OCI-LY1 (cell line): ENCODE results near the gene MAP4K3.

Source experiments
- H2AFZ ChIP-seq: fragments of 200-600 bp; sonication (generic), shearing (Covaris generic); 2 replicates; pipeline ENCODE4 v1.6.0; 2014; ENCODE audit warnings: antibody characterized with exemption, mild to moderate bottlenecking, low read length
- H3F3A ChIP-seq: fragments of 200-600 bp; sonication (generic), shearing (Covaris generic); 2 replicates; pipeline ENCODE4 v1.6.0; 2014; ENCODE audit warnings: mild to moderate bottlenecking, antibody characterized with exemption, low read length, moderate library complexity; ENCODE audit not compliant: insufficient read depth
- H3K27ac ChIP-seq: fragments of 200-600 bp; sonication (generic); 2 replicates; pipeline ENCODE4 v1.5.1; 2014; ENCODE audit warnings: low read length, mixed run types, mild to moderate bottlenecking, low read depth; ENCODE audit not compliant: poor library complexity, severe bottlenecking
- H3K27me3 ChIP-seq: fragments of 200-600 bp; sonication (generic); 2 replicates; pipeline ENCODE4 v1.6.0; 2014; ENCODE audit warnings: antibody characterized with exemption, mild to moderate bottlenecking, low read length, moderate library complexity; ENCODE audit not compliant: insufficient read depth
- H3K36me3 ChIP-seq: fragments of 200-600 bp; sonication (generic); 2 replicates; pipeline ENCODE4 v1.6.1; 2014; ENCODE audit warnings: mild to moderate bottlenecking, antibody characterized with exemption, low read length, moderate library complexity, mixed read lengths; ENCODE audit not compliant: insufficient read depth
- H3K4me1 ChIP-seq: fragments of 200-600 bp; sonication (generic); 2 replicates; pipeline ENCODE4 v1.5.1; 2014; ENCODE audit warnings: mild to moderate bottlenecking, low read length, moderate library complexity; ENCODE audit not compliant: insufficient read depth, severe bottlenecking
- H3K4me2 ChIP-seq: fragments of 200-600 bp; sonication (generic), shearing (Covaris generic); 2 replicates; pipeline ENCODE4 v1.6.1; 2014; ENCODE audit warnings: low read length
- H3K4me3 ChIP-seq: fragments of 200-600 bp; sonication (generic); 2 replicates; pipeline ENCODE4 v1.5.1; 2014; ENCODE audit warnings: low read length, low read depth, mild to moderate bottlenecking, mixed read lengths; ENCODE audit not compliant: poor library complexity, severe bottlenecking
- H3K79me2 ChIP-seq: fragments of 200-600 bp; shearing (Covaris generic); 2 replicates; pipeline ENCODE4 v1.6.1; 2016; ENCODE audit warnings: mixed run types, low read length, mixed read lengths; ENCODE audit not compliant: insufficient read depth
- H3K9ac ChIP-seq: fragments of 200-600 bp; sonication (generic), shearing (Covaris generic); 2 replicates; pipeline ENCODE4 v1.6.1; 2014; ENCODE audit warnings: mild to moderate bottlenecking, low read length, mixed read lengths
- H3K9me2 ChIP-seq: fragments of 200-600 bp; sonication (generic), shearing (Covaris generic); 2 replicates; pipeline ENCODE4 v1.6.1; 2014; ENCODE audit warnings: low read depth, mild to moderate bottlenecking, low read length, mixed read lengths
- H3K9me3 ChIP-seq: fragments of 200-600 bp; shearing (Covaris generic); 2 replicates; pipeline ENCODE4 v1.6.1; 2014; ENCODE audit warnings: low read length, mixed read lengths
- H4K20me1 ChIP-seq: fragments of 200-600 bp; sonication (generic), shearing (Covaris generic); 2 replicates; pipeline ENCODE4 v1.6.0; 2016; ENCODE audit warnings: mild to moderate bottlenecking, low read length; ENCODE audit not compliant: insufficient read depth
- EZH2 ChIP-seq: fragments of 200-600 bp; sonication (generic), shearing (Covaris generic); IDR thresholded peaks from 2 replicates; pipeline ENCODE4 v1.8.0; 2017; ENCODE audit warnings: borderline replicate concordance, mixed run types, mild to moderate bottlenecking, antibody characterized with exemption, low read length, moderate library complexity, mixed read lengths
- TF ChIP-seq, protein P1 (sequence below): fragments of 200-600 bp; sonication (generic), shearing (Covaris generic); IDR thresholded peaks from 2 replicates; pipeline ENCODE4 v1.5.1; 2017; ENCODE audit warnings: mild to moderate bottlenecking, antibody characterized with exemption, low read length, moderate library complexity, mixed read lengths

MAP4K3 gene

GRCh38 chr2:39227628-39228412 lies 209.3 kb downstream of the MAP4K3 start:
- H3K9me3 ChIP-seq: no peaks in the 10 kb centered on the region
- peak overlapping the region; percentile 48 for H3K4me3 ChIP-seq
- peak overlapping the region; percentile 38; the same call in 1 of the 2 replicates for H3K9ac ChIP-seq
- H3K27ac ChIP-seq: peak overlapping the region; percentile 16
- TF ChIP-seq, protein P1, sequence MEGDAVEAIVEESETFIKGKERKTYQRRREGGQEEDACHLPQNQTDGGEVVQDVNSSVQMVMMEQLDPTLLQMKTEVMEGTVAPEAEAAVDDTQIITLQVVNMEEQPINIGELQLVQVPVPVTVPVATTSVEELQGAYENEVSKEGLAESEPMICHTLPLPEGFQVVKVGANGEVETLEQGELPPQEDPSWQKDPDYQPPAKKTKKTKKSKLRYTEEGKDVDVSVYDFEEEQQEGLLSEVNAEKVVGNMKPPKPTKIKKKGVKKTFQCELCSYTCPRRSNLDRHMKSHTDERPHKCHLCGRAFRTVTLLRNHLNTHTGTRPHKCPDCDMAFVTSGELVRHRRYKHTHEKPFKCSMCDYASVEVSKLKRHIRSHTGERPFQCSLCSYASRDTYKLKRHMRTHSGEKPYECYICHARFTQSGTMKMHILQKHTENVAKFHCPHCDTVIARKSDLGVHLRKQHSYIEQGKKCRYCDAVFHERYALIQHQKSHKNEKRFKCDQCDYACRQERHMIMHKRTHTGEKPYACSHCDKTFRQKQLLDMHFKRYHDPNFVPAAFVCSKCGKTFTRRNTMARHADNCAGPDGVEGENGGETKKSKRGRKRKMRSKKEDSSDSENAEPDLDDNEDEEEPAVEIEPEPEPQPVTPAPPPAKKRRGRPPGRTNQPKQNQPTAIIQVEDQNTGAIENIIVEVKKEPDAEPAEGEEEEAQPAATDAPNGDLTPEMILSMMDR: peak; percentile 87
- TF ChIP-seq EZH2: no peak
- peak overlapping the region; percentile 63 for H3K4me2 ChIP-seq
- H4K20me1 ChIP-seq: no peaks in the 10 kb centered on the region
- H3K4me1 ChIP-seq: peaks cover 22% of the 10 kb centered on the region
- no peaks in the 10 kb centered on the region for H3K79me2 ChIP-seq
- H3K36me3 ChIP-seq: no peaks in the 10 kb centered on the region
- no peaks in the 10 kb centered on the region for H3F3A ChIP-seq
- H2AFZ ChIP-seq: no peak overlapping the region
- no peaks in the 10 kb centered on the region for H3K9me2 ChIP-seq
- no peaks in the 10 kb centered on the region for H3K27me3 ChIP-seq

DNA sequence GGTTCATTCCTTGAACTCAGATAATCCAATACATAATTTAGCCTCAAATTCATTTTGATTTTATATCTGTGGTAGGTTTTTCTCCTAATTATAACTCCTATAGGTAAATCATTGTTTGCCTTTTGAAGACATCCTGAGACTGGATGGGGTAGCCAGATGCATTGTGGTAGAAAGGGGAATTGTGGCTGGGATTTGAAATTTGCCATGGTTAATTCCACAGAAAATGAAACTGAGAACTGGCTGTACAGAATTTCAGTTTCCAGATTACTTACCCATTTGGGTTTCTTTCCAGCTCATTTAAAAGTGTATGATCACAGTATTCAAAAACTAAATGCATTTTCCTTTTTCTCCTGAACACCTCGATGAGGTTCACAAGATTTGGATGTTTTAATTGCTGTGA lies 211.5 kb downstream of the MAP4K3 start:
- no peaks in the 10 kb centered on the region for H3K9me3 ChIP-seq
- H3K4me3 ChIP-seq: no peak overlapping the region
- H3F3A ChIP-seq: no peaks in the 10 kb centered on the region
- H3K9me2 ChIP-seq: no peaks in the 10 kb centered on the region
- H3K27me3 ChIP-seq: no peaks in the 10 kb centered on the region
- peaks cover 22% of the 10 kb centered on the region for H3K4me1 ChIP-seq
- H3K9ac ChIP-seq: no peak overlapping the region
- no peak overlapping the region for H3K27ac ChIP-seq
- no peaks in the 10 kb centered on the region for H3K79me2 ChIP-seq
- H3K36me3 ChIP-seq: no peaks in the 10 kb centered on the region
- H4K20me1 ChIP-seq: no peaks in the 10 kb centered on the region
- no peak overlapping the region for H3K4me2 ChIP-seq
- no peak for TF ChIP-seq EZH2
- H2AFZ ChIP-seq: no peak overlapping the region

- Histone ChIP-seq H3K4me1 (peaks cover 13% of the 10 kb centered on the region), H4K20me1 (no peaks in the 10 kb centered on the region), H3K9me3 (no peaks in the 10 kb centered on the region), H3K4me2 (no peak overlapping the region), H3K9me2 (no peaks in the 10 kb centered on the region), H3K4me3 (no peak overlapping the region), H3K36me3 (no peaks in the 10 kb centered on the region), H3K27ac (no peak overlapping the region), H3K79me2 (no peaks in the 10 kb centered on the region), H3F3A (no peaks in the 10 kb centered on the region), H2AFZ (no peak overlapping the region), H3K27me3 (no peaks in the 10 kb centered on the region), H3K9ac (no peak overlapping the region)
- TF ChIP-seq, protein P1: no peak
- no peak for TF ChIP-seq EZH2
These were observed 213.2 kb downstream of the MAP4K3 start for GRCh38 chr2:39223909-39224308.

DNA sequence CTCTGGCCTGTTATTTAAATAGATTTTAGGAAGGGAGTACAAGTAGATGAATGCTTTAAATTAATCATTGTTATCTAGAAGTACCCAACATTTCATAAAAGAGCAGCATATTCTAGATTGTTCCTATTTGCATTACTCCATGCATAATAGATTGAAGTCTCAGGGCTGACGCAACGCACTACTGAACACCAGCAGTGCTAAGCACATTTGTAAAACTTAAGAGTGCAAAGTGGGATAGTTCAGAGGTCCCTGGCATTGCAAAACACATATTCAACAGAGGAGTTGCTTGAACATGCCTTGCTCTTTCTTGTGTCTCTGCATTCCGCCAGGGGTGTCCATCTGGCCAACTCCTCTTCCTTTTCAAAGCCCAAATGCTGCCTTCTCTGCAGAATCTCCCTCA lies 215.6 kb downstream of the MAP4K3 start:
- Histone ChIP-seq H3K79me2 (no peaks in the 10 kb centered on the region), H2AFZ (no peak overlapping the region), H3K27ac (no peak overlapping the region), H4K20me1 (no peaks in the 10 kb centered on the region), H3K9me2 (no peaks in the 10 kb centered on the region), H3K4me3 (no peak overlapping the region), H3K9ac (no peak overlapping the region), H3K4me2 (no peak overlapping the region), H3K9me3 (no peaks in the 10 kb centered on the region), H3F3A (no peaks in the 10 kb centered on the region), H3K4me1 (no peaks in the 10 kb centered on the region), H3K36me3 (no peaks in the 10 kb centered on the region), H3K27me3 (no peaks in the 10 kb centered on the region)
- TF ChIP-seq, protein P1: no peak
- no peak for TF ChIP-seq EZH2
